HuH-7.5 (cell line): ENCODE measurements around the gene DRAP1.
"Not testable (repeated sequence)": the region's sequence is repeated elsewhere in the genome, so short reads cannot be mapped to it uniquely, and the experiment has no call there.

Experiments
- DNase-seq: peaks from one replicate; pipeline ENCODE4 v3.0.0; 2011; ENCODE audit warnings: low spot score

The DRAP1 gene

DNA sequence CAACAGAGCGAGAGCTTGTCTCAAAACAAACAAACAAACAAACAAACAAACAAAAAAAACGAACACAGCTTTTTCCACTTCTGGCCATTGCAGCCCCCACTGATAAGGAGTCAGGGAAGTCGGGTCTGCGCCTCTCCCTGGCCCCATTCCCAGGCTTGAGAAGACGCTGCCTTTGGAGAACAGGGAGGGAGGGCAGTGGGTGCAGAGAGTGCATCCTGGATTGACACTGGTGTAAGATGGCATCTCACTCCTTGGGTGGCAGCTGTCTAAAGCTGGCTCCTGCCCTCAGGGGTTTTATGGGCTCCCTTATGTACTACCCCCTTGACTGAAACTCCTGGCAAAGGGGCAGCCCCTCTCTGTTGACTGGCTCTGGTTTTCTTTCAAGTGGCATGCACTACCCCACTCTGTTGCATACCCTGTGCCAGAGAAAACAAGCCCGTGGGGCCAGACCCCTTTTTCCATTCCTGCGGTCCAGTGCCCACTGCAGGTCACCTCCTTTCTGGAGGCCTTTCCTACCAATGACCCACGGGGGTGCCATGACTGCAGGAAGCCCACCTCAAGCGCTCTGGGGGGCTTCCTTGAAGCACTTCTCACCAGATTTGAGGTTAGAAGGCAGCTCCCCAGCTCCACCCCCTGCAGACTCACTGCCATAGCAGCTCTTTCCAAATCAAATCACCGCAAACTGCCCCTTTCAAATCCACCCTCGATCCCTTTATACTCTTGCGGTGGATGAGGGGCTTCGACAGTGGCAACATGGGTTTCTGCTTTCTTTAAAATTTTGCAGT, 12.7 kb downstream of the DRAP1 start:
- DNase-seq = no peak

DNA sequence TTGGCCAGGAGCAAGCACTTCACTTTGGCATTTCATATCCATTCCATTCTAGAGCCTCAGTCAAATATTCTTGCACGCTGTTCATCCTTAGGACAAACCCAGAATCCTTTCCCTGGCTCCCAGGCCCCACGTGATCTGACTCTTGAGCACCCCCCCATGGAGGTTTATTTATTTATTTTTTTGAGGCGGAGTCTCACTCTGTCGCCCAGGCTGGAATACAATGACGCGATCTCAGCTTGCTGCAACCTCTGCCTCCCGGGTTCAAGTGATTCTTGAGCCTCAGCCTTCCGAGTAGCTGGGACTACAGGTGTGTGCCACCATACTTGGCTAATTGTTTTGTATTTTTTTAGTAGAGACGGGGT, 13.3 kb downstream of the DRAP1 start:
- DNase-seq = no peak

DNA sequence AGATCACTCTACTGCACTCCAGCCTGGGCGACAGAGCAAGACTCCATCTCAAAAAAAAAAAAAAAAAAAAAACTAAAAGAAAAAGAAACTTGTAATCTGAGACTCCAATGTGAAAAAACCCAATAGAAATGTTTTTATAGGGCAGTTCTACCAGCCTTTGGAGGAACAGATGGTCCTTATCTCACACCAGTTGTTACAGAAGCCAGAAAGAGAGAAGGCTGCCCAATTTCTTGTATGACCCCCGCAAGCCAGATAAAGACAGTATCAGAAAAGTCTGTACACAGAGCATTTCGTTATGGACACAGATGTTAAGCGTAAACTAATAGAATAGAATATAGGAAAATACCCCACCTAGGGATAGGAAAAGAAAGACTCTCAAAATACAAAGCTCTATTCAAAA, 14.8 kb downstream of the DRAP1 start:
- no peak for DNase-seq

DNA sequence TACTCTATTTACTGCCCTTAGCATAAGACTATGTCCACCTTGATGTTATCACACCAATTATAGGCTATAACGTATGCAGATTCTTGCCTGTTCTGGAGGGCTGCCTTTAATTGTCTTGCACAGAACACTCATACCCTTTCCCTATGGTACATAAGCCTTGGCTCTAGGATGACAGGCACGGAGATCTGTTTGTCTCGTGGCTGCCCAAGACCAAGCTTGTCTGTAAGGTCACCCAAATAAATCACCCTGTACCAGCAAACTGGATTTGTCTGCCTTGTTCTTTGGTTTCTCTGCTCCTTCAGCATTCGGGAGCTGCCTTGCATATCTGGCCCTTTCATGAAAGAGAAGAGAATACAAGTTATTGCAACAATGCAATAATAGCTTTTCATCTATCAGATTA, 18.5 kb downstream of the DRAP1 start:
- DNase-seq = no peak

DNA sequence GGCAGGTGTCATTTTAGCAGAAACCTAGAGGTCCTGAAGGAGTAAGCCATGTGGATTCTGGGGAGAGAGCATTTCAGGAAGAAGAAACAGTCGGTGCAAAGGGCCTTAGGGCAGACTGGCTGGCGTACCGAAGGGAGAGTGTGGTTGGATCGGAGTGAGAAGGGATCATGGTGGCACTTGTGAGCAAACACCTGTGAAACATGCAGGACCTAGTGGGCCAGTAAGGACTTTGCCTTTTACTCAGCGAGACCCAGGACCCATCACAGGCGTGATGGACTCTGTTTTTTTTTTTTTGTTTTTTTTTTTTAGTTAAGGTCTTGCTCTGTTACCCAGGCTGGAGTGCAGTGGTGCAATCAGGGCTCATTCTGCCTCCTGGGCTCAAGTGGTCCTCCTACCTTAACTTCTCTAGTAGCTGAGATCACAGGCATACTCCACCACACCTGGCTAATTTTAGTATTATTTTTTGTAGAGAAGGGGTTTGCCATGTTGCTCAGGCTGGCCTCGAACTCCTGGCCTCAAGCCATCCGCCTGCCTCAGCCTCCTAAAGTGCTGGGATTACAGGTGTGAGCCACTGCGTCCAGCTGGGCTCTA, 22.6 kb downstream of the DRAP1 start:
- DNase-seq = no peak

DNA sequence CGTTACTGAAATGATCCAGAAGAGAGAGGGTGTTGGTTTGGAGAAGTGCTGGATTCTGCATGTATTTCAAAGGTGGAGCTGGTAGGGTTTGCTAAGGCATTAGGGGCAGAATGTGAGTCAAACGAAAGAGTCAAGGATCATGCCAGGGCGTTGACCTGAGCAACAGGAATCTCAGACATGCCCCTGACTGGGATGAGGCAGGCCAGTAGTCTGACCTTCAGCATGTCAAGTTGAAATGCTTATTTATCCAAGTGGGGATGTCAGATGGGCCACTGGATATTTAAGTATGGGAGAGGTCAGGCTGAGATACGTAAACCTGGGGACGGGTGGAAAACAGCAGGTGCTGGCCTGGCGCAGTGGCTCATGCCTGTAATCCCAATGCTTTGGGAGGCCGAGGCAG, 23.3 kb downstream of the DRAP1 start:
- DNase-seq = no peak

DNA sequence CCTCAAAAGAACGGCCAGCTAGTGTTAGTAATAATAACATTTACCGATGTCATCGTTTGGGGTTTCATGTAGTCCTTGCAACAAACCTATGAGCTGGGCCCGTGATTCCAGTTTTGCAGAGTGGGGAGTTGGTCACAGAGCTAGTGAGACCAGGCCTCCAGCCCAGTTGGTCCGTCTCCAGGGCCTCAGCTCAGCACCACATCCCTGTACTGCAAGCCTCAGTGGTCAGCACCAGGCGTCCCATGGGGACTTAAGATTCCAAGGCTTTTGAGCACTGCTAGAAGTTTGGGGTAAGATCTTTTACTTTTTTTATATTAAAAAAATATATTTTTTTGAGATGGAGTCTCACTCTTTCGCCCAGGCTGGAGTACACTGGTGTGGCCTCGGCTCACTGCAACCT, 25.0 kb downstream of the DRAP1 start:
- DNase-seq = no peak

DNA sequence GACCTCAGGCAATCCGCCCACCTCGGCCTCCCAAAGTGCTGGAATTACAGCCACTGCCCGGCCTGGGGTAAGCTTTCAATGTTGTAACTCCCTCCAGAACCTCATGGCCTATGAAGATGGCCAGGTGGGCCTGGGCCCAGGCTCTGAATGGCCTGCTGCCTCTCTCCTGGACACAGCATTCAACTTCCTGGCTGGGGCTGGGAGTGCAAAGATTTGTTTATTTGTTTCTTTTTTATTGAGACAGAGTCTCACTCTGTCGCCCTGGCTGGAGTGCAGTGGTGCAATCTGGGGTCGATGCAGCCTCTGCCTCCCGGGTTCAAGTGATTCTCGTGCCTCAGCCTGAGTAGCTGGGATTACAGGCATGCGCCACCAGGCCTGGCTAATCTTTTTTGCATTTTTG, 25.5 kb downstream of the DRAP1 start:
- no peak for DNase-seq

DNA sequence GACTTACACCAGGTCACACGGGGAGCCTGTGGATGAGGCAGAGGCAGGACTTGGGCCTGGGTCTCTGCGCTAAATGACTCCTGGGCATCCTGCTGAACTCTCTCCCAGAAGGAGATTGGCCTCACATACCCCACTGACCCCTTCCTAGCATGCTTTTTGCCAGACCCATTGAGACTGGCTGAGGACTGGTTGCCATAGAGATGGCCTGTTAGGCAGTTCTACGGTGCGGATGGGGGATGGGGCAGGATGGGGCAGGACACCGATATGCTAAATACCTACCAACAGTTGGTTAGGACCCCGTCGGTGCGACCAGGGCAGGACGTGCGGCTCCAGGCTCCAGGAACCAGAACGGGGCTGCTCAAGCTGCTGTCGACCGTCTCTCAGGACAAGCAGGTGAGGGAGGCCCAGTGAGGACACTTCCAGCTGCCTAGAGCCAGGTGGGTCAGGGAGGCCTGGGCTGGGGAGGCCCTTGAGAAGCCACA, 26.2 kb downstream of the DRAP1 start, which contains the start of gene TSGA10IP:
Gene TSGA10IP (plus strand): TSS at position 51 of the 482 bp plus-strand sequence. CDS start 196 bp downstream, at position 247.
- DNase-seq = no peak

DNA sequence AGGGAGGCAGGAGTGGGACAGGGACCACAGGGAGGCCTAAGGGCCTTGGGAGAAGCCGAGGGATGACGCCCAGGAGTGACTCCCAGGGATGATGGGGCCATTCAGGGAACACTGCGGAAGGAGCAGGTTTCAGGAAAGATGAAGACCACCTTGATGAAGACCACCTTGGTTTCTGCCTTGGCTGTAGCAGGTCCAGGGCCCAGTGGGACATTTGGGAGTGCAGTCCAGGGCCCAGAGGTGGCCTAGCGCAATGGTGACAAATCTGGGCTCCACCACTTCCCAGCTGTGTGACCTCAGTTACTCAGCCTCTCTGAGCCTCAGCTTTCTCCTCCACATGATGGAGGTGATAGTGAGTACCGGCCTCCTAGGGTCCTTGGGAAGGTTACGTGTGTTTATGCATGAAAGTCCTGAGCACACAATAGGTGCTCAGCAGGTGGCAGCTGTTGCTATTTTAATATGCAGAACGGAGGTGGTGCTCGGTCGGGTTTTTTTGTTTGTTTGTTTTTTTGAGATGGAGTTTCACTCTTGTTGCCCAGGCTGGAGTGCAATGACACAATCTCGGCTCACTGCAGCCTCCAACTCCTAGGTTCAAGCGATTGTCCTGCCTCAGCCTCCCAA, 26.8 kb downstream of the DRAP1 start:
- DNase-seq = no peak

DNA sequence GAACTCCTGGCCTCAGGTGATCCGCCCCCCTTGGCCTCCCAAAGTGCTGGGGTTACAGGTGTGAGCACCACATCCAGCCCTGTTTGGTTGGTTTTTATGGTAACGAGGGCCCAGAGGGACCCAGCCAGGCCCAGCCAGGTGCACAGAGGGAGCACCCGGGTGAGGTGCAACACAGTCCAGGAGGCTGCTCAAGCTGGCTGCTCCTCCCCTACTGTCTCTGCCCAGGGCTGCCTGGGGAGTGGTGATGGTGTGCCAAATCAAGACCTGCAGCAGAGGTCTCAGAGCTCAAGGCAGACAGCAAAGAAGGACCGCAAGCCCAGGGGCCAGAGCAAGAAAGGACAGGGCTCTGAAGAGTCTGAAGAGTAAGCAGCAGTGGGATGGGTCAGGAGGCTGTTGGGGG, 27.4 kb downstream of the DRAP1 start:
- DNase-seq = no peak

DNA sequence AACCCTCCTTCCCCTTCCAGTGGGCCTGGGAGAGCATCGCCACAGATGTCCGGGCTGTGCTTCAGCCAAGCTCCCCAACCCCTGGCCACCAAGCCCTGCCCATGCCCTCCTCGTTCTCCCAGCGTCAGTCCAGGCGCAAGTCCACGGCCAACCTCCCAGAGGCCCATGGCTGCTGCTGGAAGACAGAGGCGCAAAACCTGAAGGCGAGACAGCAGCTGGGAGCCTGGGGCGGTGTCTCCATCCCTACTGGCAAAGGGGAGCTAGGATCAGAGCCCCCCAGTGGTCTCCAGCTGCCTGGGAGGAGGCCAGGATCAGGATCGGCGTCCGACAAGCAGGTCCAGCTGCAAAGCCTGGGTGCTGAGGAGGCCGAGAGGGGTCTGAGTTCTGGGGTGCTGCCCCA, 27.9 kb downstream of the DRAP1 start:
- DNase-seq = no peak

DNA sequence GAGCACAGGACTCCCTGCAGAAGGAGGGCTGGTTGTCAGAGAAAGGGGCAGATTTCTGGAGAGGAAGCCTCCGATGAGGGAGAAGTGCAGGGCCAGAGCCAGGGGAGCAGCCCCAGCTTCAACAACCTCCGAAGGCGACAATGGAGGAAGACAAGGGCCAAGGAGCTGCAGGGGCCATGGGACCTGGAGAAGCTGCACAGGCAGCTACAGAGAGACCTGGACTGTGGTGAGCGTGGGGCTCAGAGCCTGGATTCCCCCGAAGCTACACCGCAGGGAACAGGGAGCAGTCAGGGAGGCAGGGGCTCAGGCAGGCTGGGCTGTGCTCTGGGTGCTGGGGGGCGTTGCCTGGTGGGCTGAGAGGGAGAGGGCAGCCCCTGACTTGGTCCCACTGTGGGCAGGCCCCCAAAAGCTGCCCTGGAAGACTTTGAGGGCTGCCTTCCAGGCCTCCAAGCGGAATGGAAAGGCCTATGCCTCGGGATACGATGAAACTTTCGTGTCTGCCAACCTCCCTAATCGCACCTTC, 28.4 kb downstream of the DRAP1 start:
- DNase-seq = no peak

DNA sequence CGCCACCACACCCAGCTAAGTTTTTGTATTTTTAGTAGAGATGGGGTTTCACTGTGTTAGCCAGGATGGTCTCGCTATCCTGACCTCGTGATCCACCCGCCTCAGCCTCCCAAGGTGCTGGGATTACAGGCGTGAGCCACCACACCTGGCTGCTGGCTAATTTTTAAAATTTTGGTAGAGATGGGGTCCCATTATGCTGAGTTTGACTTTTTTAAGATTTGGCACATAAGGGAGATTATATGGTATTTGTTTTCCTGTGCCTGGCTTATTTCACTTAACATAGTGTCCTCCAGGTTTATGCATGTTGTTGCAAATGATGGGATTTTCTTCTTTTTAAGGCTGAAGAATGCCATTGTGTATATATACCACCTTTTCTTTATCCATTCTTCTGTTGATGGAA, 31.5 kb downstream of the DRAP1 start:
- not testable (repeated sequence) for DNase-seq

DNA sequence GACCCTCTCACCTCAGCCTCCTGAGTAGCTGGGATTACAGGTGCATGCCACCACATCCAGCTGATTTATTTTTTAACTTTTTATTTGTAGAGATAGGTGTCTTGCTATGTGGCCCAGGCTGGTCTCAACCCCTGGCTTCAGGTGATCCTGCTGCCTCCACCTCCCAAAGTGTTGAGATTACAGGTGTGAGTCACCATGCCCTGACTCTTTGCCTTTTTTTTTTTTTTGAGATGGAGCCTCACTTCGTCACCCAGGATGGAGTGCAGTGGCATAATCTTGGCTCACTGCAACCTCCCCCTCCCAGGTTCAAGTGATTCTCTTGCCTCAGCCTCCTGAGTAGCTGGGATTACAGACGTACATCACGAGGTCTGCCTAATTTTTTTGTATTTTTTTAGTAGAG, 32.4 kb downstream of the DRAP1 start:
- DNase-seq = not testable (repeated sequence)

DNA sequence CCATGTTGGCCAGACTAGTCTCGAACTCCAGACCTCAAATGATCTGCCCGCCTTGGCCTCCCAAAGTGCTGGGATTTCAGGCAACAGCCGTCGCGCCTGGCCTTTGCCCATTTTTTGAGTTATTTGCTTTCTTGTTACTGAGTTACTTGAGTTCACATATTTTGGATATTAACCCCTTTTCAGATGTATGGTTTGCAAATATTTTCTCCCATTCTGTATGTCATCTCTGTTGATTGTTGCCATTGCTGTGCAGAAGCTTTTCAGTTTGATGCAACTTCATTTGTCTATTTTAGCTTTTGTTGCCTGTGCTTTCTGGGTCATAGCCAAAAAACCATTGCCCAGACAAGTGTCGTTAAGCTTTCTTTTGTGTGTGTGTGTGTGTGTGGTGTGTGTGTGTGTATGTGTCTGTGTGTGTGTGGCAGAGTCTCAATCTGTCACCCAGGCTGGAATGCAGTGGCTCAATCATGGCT, 32.9 kb downstream of the DRAP1 start:
- DNase-seq = no peak

DNA sequence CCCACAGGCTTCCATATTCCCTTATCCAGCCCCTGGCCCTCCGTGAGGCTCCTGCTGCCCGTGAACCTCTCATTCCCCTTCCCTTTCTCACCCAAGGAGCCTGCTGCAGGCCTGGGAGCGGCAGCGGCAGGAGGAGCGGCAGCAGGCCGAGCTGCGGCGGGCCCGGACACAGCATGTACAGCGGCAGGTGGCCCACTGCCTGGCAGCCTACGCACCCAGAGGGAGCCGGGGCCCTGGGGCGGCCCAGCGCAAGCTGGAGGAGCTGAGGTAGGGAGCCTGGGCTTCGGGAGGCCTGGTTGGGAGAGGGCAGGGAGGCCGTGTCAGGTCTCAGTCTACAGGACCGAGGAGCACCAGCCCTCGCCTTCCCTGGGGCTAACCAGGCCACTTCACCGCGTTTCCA, 34.2 kb downstream of the DRAP1 start:
- no peak for DNase-seq

DNA sequence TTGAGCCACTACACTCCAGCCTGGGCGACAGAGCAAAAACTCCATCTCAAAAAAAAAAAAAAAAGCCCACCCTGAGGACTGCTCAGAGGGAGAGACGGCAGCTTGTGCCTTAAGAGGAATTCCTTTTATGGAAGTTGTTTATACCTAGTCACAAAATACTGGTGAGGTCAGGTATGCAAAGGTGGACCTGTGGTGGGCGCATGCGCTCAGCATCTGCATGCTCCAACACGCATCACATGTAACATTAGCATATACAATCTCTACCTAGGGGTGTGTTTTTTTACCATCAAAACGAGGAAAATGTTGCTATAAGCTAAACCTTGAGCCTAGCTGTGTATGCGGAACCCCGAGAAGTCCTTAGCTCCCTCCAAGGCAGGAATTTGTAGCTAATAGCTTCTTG, 35.5 kb downstream of the DRAP1 start:
- no peak for DNase-seq

DNA sequence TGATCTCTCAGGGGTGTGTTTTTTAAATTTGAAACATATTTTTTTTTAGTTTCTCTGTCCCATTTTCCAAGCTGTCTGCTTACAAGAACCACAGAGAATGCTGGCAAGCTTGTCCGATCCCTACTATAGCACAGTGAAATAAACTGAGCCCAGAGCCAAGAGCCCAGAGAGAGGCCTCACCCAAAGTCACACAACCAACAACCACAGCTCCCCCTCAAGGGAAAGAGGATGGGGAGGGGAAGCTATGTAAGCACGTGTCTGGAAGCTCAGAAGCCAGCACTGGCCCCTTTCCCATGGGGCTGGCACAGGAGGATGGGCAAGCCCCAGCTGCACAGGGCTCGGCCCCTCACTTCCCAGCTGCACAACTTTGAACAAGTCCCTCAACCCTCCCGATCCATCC, 39.1 kb downstream of the DRAP1 start:
- DNase-seq = no peak

DNA sequence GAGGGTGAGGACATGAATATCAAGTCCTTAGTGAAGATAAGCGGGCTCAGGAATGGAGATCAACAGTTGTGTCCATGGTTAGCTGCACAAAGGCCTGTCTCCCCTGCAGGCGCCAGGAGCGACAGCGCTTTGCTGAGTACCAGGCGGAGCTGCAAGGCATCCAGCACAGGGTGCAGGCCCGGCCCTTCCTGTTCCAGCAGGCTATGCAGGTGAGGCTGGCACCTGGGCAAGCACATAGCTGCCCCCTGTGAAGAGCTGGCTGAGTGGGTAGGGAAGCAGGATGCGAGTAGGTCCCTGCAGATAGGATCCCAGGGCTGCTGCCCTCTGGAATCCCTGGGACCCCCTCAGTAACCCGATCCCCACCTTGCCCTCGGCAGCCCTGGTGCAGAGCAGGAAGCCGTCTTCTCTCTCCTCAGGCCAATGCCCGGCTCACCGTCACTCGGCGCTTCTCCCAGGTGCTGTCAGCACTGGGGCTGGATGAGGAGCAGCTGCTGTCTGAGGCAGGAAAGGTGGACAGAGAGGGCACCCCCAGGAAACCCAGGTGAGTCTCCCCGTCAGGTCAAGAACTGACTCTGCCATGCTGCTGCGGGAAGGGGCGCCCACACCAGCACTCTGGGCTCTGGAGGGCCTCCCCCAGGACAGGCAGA, 39.7 kb downstream of the DRAP1 start:
- no peak for DNase-seq

DNA sequence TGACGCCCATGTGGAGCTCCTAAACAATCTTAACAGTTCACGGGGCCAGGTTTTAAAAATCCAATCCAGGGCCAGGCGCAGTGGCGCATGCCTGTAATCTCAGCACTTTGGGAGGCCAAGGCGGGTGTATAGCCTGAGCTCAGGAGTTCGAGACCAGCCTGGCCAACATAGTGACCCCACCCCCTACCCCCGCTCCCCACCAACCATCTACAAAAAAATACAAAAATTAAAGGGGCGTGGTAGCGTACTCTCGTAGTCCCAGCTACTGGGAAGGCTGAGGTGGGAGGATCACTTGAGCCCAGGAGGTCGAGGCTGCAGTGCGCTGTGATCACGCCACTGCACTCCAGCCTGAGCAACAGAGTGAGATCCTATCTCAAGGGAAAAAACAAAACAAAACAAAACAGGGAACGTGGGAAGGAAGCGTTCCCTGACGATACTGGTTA, 41.6 kb downstream of the DRAP1 start:
- DNase-seq = no peak
